MM.1S (cell line): ENCODE data around the gene CFAP65.

Experiments
- EZH2 ChIP-seq: fragments of 300-600 bp; sonication (generic); optimal IDR thresholded peaks from 2 replicates; pipeline ENCODE3; 2017; ENCODE audit warnings: low read depth, mild to moderate bottlenecking, antibody characterized with exemption, low read length, mixed read lengths
- EZH2phosphoT487 ChIP-seq: fragments of 300-600 bp; sonication (generic); IDR thresholded peaks from 2 replicates; pipeline ENCODE4 v1.6.1; 2018; ENCODE audit warnings: antibody characterized with exemption, low read length
- TF ChIP-seq, protein P1 (sequence below): fragments of 300-600 bp; sonication (generic); IDR thresholded peaks from 2 replicates; pipeline ENCODE4 v1.5.1; 2016; ENCODE audit warnings: antibody characterized with exemption, low read length, mixed read lengths

- TF ChIP-seq EZH2phosphoT487 (no peak), EZH2 (no peak)
- TF ChIP-seq, protein P1, sequence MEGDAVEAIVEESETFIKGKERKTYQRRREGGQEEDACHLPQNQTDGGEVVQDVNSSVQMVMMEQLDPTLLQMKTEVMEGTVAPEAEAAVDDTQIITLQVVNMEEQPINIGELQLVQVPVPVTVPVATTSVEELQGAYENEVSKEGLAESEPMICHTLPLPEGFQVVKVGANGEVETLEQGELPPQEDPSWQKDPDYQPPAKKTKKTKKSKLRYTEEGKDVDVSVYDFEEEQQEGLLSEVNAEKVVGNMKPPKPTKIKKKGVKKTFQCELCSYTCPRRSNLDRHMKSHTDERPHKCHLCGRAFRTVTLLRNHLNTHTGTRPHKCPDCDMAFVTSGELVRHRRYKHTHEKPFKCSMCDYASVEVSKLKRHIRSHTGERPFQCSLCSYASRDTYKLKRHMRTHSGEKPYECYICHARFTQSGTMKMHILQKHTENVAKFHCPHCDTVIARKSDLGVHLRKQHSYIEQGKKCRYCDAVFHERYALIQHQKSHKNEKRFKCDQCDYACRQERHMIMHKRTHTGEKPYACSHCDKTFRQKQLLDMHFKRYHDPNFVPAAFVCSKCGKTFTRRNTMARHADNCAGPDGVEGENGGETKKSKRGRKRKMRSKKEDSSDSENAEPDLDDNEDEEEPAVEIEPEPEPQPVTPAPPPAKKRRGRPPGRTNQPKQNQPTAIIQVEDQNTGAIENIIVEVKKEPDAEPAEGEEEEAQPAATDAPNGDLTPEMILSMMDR: no peak
Observed at GRCh38 chr2:219030177-219030940, 11.0 kb downstream of the CFAP65 start.
